Loucy (cell line): ENCODE results near the gene CPLANE1.

ENCODE experiments used
- CTCF ChIP-seq: fragments of 200-600 bp; sonication (generic); conservative IDR thresholded peaks from 2 replicates; pipeline ENCODE4 v1.5.1; 2014; ENCODE audit warnings: mild to moderate bottlenecking, antibody characterized with exemption, low read length
- EZH2phosphoT487 ChIP-seq: fragments of 200-600 bp; IDR thresholded peaks from 2 replicates; pipeline ENCODE4 v1.6.1; 2018; ENCODE audit warnings: antibody characterized with exemption, mild to moderate bottlenecking, moderate library complexity, borderline replicate concordance

- no peak for TF ChIP-seq CTCF
- TF ChIP-seq EZH2phosphoT487: no peak
These were observed 51.1 kb downstream of the CPLANE1 start for GRCh38 chr5:37198061-37198460.
